DOHH2 (cell line): Measurements from ENCODE around the gene OSBPL3.

Source experiments
- H3F3A ChIP-seq: fragments of 200-600 bp; sonication (generic), shearing (Covaris generic); 2 replicates; pipeline ENCODE4 v1.6.0; 2016; ENCODE audit warnings: antibody characterized with exemption, mild to moderate bottlenecking; ENCODE audit not compliant: control insufficient read depth, insufficient read depth
- H3K27ac ChIP-seq: fragments of 200-600 bp; sonication (generic); 2 replicates; pipeline ENCODE4 v1.5.1; 2014; ENCODE audit warnings: low read depth, mild to moderate bottlenecking, low read length, moderate library complexity
- H3K27me3 ChIP-seq: fragments of 200-600 bp; sonication (generic); 2 replicates; pipeline ENCODE4 v1.6.1; 2014; ENCODE audit warnings: mild to moderate bottlenecking, low read length, mixed read lengths; ENCODE audit not compliant: control insufficient read depth
- H3K36me3 ChIP-seq: fragments of 200-600 bp; sonication (generic); 2 replicates; pipeline ENCODE4 v1.6.1; 2014; ENCODE audit warnings: mild to moderate bottlenecking, low read length, moderate library complexity, mixed read lengths; ENCODE audit not compliant: control insufficient read depth
- H3K4me1 ChIP-seq: fragments of 200-600 bp; sonication (generic); 2 replicates; pipeline ENCODE4 v1.6.1; 2014; ENCODE audit warnings: mild to moderate bottlenecking, low read length, mixed read lengths; ENCODE audit not compliant: control insufficient read depth
- H3K4me2 ChIP-seq: fragments of 200-600 bp; sonication (generic); 2 replicates; pipeline ENCODE4 v1.6.0; 2014; ENCODE audit warnings: mild to moderate bottlenecking, low read length, moderate library complexity
- H3K4me3 ChIP-seq: fragments of 200-600 bp; sonication (generic); 2 replicates; pipeline ENCODE4 v1.5.1; 2014; ENCODE audit warnings: mild to moderate bottlenecking, low read length, mixed read lengths
- H3K79me2 ChIP-seq: fragments of 200-600 bp; sonication (generic); 2 replicates; pipeline ENCODE4 v1.6.1; 2014; ENCODE audit warnings: mild to moderate bottlenecking, low read length, mixed read lengths; ENCODE audit not compliant: control insufficient read depth
- H3K9me2 ChIP-seq: fragments of 200-600 bp; sonication (generic); replicated peaks from 2 replicates; pipeline ENCODE4 v1.6.1; 2014; ENCODE audit warnings: mild to moderate bottlenecking, low read length, mixed read lengths; ENCODE audit not compliant: control insufficient read depth
- H3K9me3 ChIP-seq: fragments of 200-600 bp; sonication (generic); 2 replicates; pipeline ENCODE4 v1.6.1; 2014; ENCODE audit warnings: antibody characterized with exemption, low read length, mixed read lengths; ENCODE audit not compliant: control insufficient read depth, insufficient read depth
- H4K20me1 ChIP-seq: fragments of 200-600 bp; sonication (generic); 2 replicates; pipeline ENCODE4 v1.6.0; 2014; ENCODE audit warnings: low read depth, mild to moderate bottlenecking, antibody characterized with exemption, low read length, moderate library complexity; ENCODE audit not compliant: control insufficient read depth, insufficient read depth
- CTCF ChIP-seq: fragments of 200-600 bp; sonication (generic); IDR thresholded peaks from one replicate; pipeline ENCODE4 v1.5.1; 2014; ENCODE audit warnings: antibody characterized with exemption, mild to moderate bottlenecking, low read depth, low read length; ENCODE audit not compliant: poor library complexity, severe bottlenecking
- EZH2phosphoT487 ChIP-seq: fragments of 200-600 bp; sonication (generic); IDR thresholded peaks from 2 replicates; pipeline ENCODE4 v1.6.1; 2017; ENCODE audit warnings: borderline replicate concordance, mild to moderate bottlenecking, antibody characterized with exemption, low read length, moderate library complexity, mixed read lengths

Gene OSBPL3

GRCh38 chr7:24884401-24884800, 95.6 kb downstream of the OSBPL3 start:
- Histone ChIP-seq H3K4me2 (peak overlapping the region; percentile 68), H3K4me1 (peaks cover 80% of the 10 kb centered on the region), H3K27me3 (no peaks in the 10 kb centered on the region), H3K79me2 (peaks cover 61% of the 10 kb centered on the region), H3K9me3 (no peaks in the 10 kb centered on the region), H3F3A (peaks cover 22% of the 10 kb centered on the region), H3K36me3 (peaks cover 71% of the 10 kb centered on the region), H3K9me2 (no peaks in the 10 kb centered on the region), H3K4me3 (no peak overlapping the region), H4K20me1 (no peaks in the 10 kb centered on the region), H3K27ac (peak overlapping the region; percentile 66)
- TF ChIP-seq EZH2phosphoT487 (no peak), CTCF (no peak)

- Histone ChIP-seq H3K4me2 (peak overlapping the region; percentile 68), H3F3A (peaks cover 26% of the 10 kb centered on the region), H3K27me3 (no peaks in the 10 kb centered on the region), H3K9me2 (no peaks in the 10 kb centered on the region), H4K20me1 (no peaks in the 10 kb centered on the region), H3K27ac (peak overlapping the region; percentile 66), H3K4me1 (peaks cover 86% of the 10 kb centered on the region), H3K36me3 (peaks cover 64% of the 10 kb centered on the region), H3K9me3 (no peaks in the 10 kb centered on the region), H3K4me3 (peak overlapping the region; percentile 41), H3K79me2 (peaks cover 61% of the 10 kb centered on the region)
- TF ChIP-seq CTCF (no peak), EZH2phosphoT487 (no peak)
Observed at GRCh38 chr7:24883622-24884013, 96.4 kb downstream of the OSBPL3 start.

- Histone ChIP-seq H3K27me3 (no peaks in the 10 kb centered on the region), H3K9me2 (no peaks in the 10 kb centered on the region), H3K79me2 (peaks cover 57% of the 10 kb centered on the region), H3K27ac (peak overlapping the region; percentile 66), H3K9me3 (no peaks in the 10 kb centered on the region), H3F3A (peaks cover 32% of the 10 kb centered on the region), H3K4me1 (peaks cover 91% of the 10 kb centered on the region), H3K36me3 (peaks cover 67% of the 10 kb centered on the region), H3K4me3 (peak overlapping the region; percentile 41), H3K4me2 (peak overlapping the region; percentile 68), H4K20me1 (no peaks in the 10 kb centered on the region)
- TF ChIP-seq EZH2phosphoT487 (no peak), CTCF (no peak)
Observed at GRCh38 chr7:24882989-24883621, 96.9 kb downstream of the OSBPL3 start.

GRCh38 chr7:24881623-24882022, 98.4 kb downstream of the OSBPL3 start:
- no peaks in the 10 kb centered on the region for H3K9me2 ChIP-seq
- no peak for TF ChIP-seq CTCF
- no peak for TF ChIP-seq EZH2phosphoT487
- H3F3A ChIP-seq = peaks cover 38% of the 10 kb centered on the region
- no peaks in the 10 kb centered on the region for H4K20me1 ChIP-seq
- no peak overlapping the region for H3K4me3 ChIP-seq
- H3K4me1 ChIP-seq = peaks cover 99% of the 10 kb centered on the region
- 0 out of 2 replicates have a peak overlapping the region, but pooled peaks have one; percentile 0 for H3K4me2 ChIP-seq
- peaks cover 64% of the 10 kb centered on the region for H3K36me3 ChIP-seq
- no peaks in the 10 kb centered on the region for H3K9me3 ChIP-seq
- H3K27ac ChIP-seq = no peak overlapping the region
- H3K79me2 ChIP-seq = peaks cover 56% of the 10 kb centered on the region
- no peaks in the 10 kb centered on the region for H3K27me3 ChIP-seq
